GM21528 (cell line): ENCODE data around the gene PSG3.
"Not testable (repeated sequence)": the region's sequence is repeated elsewhere in the genome, so short reads cannot be mapped to it uniquely, and the experiment has no call there.

Experiments
- ATAC-seq: cut with Tn5 transposase; IDR thresholded peaks from one replicate; pipeline ENCODE4 v1.9.1; 2021; ENCODE audit warnings: mild to moderate bottlenecking, moderate library complexity; ENCODE audit not compliant: unreplicated experiment, low FRiP score

PSG3 gene

GRCh38 chr19:42740381-42740780, at the start of gene PSG3:
Gene PSG3, minus strand, starts transcription at chr19:42740481. Its CDS starts 97 bp downstream, at chr19:42740384.
- ATAC-seq, result not testable (repeated sequence)

- not testable (repeated sequence) for ATAC-seq
Measured at GRCh38 chr19:42788766-42789165, 48.5 kb upstream of the PSG3 start.

GRCh38 chr19:42787766-42788165, 47.5 kb upstream of the PSG3 start:
- ATAC-seq, result not testable (repeated sequence)

- not testable (repeated sequence) for ATAC-seq
Measured at GRCh38 chr19:42776750-42777612, 36.7 kb upstream of the PSG3 start.

- ATAC-seq, result not testable (repeated sequence)
Measured at GRCh38 chr19:42774510-42775158, 34.4 kb upstream of the PSG3 start.

- ATAC-seq, result not testable (repeated sequence)
Measured at GRCh38 chr19:42767319-42767718, 27.0 kb upstream of the PSG3 start.

GRCh38 chr19:42766871-42767270, 26.6 kb upstream of the PSG3 start:
- ATAC-seq, result not testable (repeated sequence)

GRCh38 chr19:42764836-42765235, 24.6 kb upstream of the PSG3 start:
- ATAC-seq, result no peak

GRCh38 chr19:42762789-42763188, 22.5 kb upstream of the PSG3 start:
- ATAC-seq, result no peak

GRCh38 chr19:42761924-42762295, 21.6 kb upstream of the PSG3 start:
- not testable (repeated sequence) for ATAC-seq

- ATAC-seq, result not testable (repeated sequence)
Measured at GRCh38 chr19:42760954-42761923, 21.0 kb upstream of the PSG3 start.

- not testable (repeated sequence) for ATAC-seq
Measured at GRCh38 chr19:42758667-42759066, 18.4 kb upstream of the PSG3 start.

- ATAC-seq, result not testable (repeated sequence)
Measured at GRCh38 chr19:42752246-42752645, 12.0 kb upstream of the PSG3 start.

GRCh38 chr19:42741726-42742607, 1.7 kb upstream of the PSG3 start:
- not testable (repeated sequence) for ATAC-seq

- not testable (repeated sequence) for ATAC-seq
Measured at GRCh38 chr19:42737581-42738011, 2.7 kb downstream of the PSG3 start.

- not testable (repeated sequence) for ATAC-seq
Measured at GRCh38 chr19:42728341-42728740, 11.9 kb downstream of the PSG3 start.

GRCh38 chr19:42714000-42714399, 26.3 kb downstream of the PSG3 start:
- ATAC-seq, result not testable (repeated sequence)

GRCh38 chr19:42712753-42713152, 27.5 kb downstream of the PSG3 start:
- ATAC-seq, result not testable (repeated sequence)

- ATAC-seq, result not testable (repeated sequence)
Measured at GRCh38 chr19:42710986-42711385, 29.3 kb downstream of the PSG3 start.
